Measurements from ENCODE around the gene PLIN5.

PLIN5 gene

GRCh38 chr19:4522291-4523002 is 12.6 kb downstream of the PLIN5 start:
- DNase-seq (ENCODE audit: low read depth), result no peak

DNA sequence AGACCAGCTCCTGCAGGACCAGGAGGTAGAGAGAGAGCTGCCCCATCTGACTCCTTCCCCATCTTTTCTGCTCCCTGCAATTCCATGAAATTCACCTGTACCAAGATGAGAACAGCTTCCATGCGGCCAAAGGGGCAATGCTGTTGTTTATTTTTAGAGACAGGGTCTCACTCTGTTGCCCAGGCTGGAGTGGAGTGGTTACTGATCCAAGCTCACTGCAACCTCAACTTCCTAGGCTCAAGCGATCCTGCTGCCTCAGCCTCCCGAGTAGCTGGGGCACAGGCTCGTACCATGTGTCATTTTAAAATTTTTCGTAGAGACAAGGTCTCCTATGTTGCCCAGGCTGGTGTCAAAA is 13.2 kb downstream of the PLIN5 start:
- no peak for DNase-seq (ENCODE audit: low read depth)

DNA sequence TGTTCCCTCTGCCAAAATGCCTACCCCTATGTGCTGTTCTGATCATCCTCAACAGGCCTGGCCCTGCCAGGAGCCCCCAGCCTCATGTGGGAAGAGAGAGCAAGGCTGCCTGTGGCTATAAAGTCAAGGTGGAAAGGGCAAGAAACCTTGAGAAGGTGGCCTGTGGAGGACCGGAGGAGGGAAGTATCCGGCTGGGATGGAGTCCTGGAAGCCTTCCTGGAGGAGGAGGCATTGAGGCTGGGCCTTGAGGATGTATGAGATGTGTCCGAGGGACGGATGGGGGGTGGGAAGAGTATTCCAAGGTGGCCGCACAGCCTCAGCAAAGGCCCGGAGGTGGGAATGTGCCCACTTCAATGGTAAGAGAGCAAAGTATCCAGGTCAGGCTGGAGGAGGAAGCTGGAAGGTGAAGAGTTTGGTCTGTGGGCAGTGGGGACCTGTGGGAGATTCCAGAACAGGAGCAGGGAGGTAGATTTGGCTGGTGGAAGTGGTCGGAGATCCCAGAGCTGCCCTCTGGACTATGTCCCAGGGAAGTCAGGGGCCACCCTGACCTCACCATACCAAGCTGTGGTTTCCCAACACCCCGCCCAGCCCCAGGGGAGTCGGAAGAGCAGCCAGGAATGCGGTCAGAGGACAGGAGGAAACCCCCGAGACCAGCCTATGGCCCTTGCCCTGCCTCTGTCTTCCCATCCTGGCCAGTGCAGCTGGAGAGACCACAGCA is 13.7 kb downstream of the PLIN5 start:
- DNase-seq (ENCODE audit: low read depth), result no peak

DNA sequence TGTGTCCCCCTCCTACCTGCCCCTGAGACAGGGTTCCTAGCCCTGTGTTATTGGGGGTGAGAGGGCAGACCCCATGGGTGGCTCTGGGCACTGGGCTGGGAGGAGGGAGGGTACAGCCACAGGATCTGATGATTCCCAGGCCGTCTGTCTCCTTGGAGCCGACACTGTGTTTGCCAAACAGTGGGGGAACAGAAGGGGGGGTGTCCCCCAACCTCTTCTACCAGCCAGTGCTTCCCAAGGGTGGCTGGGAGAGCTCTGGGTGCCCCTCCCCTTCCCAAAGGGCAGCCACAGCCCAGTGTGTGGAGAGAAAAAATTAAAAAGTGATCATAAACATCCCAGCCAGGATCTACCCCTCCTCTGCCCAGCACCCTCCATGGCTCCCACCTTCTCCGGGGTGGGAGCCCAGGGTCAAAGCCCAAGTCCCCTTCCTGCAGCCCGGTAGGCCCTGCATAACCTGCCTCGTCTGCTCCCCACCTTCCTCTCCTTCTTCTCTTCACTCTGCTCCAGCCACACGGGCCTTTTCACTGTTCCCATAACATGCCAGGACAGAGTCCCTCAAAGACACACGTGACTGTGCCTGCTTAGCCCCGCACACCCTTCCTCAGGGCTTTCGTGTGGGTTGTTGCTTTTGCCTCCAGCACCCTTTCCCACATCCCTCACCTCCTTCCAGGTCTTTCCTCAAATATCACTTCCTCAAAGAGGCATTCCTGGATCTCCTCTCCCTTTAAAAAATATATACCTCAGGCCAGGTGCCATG is 15.3 kb downstream of the PLIN5 start:
- DNase-seq (ENCODE audit: low read depth), result no peak

- no peak for DNase-seq (ENCODE audit: low read depth)
These were observed 15.9 kb downstream of the PLIN5 start for GRCh38 chr19:4519172-4519496.

GRCh38 chr19:4518345-4519171 is 16.5 kb downstream of the PLIN5 start, which contains the start of gene PLIN4:
Gene PLIN4 (minus strand): TSS chr19:4518486. CDS start chr19:4518272, 214 bp downstream.
- DNase-seq (ENCODE audit: low read depth), result no peak

- DNase-seq (ENCODE audit: low read depth), result no peak
These were observed 17.5 kb downstream of the PLIN5 start for GRCh38 chr19:4517451-4518057.

DNA sequence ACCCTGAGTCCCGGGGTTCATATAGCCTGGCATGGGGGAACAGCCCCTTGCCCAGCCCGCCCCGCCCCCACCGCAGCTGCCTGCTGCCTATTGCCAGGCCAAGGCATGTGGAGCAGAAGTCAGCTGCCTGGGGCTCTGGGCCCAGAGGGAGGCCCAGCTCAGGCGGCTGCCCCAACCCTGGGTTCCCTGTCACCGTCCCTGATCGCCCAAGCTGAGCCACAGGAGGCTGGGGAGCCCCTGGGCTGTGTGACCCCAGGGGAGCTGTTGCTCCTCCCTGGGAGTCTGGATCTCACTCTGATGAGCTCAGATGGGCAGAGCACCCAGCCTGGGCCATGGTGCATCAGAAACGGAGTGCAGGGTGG is 18.1 kb downstream of the PLIN5 start:
- DNase-seq (ENCODE audit: low read depth), result no peak

DNA sequence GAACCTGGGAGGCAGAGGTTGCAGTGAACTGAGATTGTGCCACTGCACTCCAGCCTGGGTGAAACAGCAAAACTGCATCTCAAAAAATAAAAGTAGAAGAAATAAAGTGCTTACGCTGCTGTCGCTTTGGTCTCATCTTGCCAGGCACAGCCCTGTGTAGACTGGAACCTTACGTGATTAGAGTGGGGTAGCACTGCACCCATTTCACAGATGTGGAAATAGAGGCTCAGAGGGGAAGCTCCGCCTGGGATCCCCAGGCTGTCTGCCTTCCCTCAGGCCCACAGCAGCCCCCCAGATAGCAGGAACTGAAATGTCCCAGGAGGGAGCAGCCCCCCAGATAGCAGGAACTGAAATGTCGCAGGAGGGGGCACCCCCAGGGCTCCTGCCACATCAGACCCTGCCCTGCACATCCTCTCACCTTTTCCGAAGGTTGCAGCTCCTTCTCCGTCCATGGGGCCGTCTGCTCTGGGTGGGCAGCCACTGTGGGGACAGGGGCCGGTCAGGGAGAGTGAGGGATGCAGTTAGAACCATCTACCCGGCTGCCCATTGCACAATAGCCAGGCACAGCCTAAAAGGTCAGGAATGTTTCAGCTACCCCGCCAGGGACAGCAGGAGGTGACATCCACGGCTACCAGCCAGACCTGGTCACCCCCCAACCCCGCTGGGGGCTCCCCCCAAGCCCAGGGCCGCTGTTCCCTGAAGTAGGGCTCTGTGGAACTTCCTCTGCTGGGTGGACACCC is 18.7 kb downstream of the PLIN5 start:
- DNase-seq (ENCODE audit: low read depth), result no peak

- DNase-seq (ENCODE audit: low read depth), result no peak
These were observed 19.3 kb downstream of the PLIN5 start for GRCh38 chr19:4515732-4516131.

GRCh38 chr19:4513248-4513647 is 21.8 kb downstream of the PLIN5 start:
- no peak for DNase-seq (ENCODE audit: low read depth)

DNA sequence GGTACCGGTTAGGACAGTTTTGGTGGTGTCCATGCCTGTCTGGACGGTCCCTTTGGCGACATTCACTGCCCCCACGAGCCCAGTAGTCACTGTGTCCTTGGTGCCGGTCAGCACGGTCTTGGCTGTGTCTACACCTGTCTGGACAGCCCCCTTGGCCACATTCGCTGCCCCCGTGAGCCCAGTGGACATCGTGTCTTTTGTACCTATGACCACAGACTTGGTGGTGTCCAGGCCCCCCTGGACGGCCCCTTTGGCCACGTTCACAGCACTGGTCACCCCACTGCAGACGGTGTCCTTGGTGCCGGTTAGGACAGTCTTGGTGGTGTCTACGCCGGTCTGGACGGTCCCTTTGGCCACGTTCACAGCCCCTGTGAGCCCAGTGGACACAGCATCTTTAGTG is 23.0 kb downstream of the PLIN5 start:
- DNase-seq (ENCODE audit: low read depth), result no peak

- DNase-seq (ENCODE audit: low read depth), result no peak
These were observed 23.5 kb downstream of the PLIN5 start for GRCh38 chr19:4511300-4512054.

DNA sequence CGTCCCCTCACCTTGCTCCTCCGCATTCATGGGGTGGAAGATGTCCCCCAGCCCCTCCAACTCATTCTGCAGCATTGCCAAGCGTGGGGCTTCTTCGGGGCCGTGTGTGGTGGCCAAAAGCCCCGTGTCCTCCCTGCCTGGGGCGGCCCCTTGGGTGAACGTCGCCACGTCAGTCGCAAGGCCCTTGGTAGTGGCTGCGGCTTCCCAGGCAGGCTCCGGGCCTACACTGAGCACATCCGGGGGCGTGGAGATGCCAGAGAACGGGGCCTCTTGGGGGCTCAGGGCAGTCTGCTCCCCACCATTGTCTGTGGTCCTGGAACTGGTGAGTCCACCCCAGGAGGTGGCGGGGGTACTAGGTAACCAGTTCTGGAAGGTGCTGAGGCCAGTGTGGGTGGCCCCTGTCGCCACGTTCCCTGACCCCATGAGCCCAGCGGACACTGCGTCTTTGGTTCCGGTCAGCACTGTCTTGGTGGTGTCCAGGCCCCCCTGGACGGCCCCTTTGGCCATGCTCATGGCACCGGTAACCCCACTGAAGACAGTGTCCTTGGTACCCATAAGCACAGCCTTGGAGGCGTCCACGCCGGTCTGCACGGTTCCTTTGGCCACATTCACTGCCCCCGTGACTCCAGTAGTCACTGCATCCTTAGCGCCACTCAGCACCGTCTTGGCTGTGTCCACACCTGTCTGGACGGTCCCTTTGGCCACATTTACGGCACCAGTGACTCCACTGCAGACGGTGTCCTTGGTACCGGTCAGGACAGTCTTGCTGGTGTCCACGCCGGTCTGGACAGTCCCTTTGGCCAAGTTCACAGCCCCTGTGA is 24.4 kb downstream of the PLIN5 start:
- no peak for DNase-seq (ENCODE audit: low read depth)

DNA sequence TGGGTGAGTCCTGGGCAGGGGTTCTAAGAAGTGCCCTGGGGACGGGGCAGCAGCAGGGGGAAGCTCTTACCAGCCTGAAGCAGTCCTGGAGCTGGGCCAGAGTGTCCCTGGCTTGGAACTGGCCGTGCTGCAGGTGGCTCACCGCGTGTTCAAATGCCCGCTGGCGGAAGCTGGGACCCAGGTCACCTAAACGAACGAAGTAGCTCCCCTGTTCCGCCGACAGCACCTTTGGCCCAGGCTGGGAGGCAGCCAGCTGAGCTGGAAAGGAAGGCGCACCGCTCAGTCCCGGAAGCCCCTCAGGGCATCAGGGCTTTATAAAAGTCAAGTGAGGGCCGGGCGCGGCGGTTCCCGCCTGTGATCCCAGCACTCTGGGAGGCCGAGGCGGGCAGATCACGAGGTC is 26.3 kb downstream of the PLIN5 start:
- no peak for DNase-seq (ENCODE audit: low read depth)

DNA sequence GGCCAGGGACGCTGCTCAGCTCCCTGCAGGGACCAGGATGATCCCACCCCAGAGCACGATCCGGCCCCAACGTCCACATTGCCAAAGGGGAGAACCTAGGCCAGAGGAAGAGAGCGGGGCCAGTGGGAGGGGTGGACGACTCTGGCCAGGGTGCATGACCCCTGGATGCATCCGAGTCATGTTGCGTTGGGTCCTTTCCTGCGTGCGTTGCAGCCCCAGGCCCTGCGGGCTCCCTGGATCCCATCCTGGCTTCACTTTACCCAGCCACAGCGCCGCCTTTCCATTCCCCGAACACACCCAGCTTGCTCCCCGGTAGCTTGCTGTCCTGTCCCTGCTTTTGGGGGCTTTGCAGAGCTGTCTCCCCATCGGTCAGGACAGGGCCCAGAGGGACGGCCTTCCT is 27.2 kb downstream of the PLIN5 start:
- DNase-seq (ENCODE audit: low read depth), result no peak

DNA sequence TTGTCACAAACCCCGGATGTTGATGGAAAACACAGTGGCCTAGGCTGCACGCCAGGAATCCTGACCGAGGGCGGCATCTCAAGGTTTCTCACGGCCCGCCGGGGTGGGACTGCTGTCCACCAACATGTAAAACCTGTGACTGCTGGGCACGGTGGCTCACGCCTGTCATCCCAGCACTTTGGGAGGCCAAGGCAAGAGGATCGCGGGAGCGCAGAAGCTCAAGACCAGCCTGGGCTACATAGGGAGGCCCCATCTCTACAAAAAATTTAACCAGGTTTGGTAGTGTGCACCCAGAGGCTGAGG is 27.9 kb downstream of the PLIN5 start:
- no peak for DNase-seq (ENCODE audit: low read depth)

GRCh38 chr19:4506449-4507149 is 28.4 kb downstream of the PLIN5 start:
- DNase-seq (ENCODE audit: low read depth), result no peak

Data from stimulated activated CD8-positive, alpha-beta memory T cell treated with anti-CD3 and anti-CD28 coated beads, Interleukin-15, amount 100 ng/mL, for 24 hours (primary cell).